Smooth muscle cell of the brain vasculature (primary cell): ENCODE measurements around the gene HIVEP3.

Source experiments
- DNase-seq: peaks from one replicate; pipeline ENCODE4 v3.0.0-alpha.2; 2012; ENCODE audit warnings: low read depth, low spot score

The HIVEP3 gene

GRCh38 chr1:41468122-41468762 is 450.5 kb downstream of the HIVEP3 start:
- DNase-seq = no peak

GRCh38 chr1:41467673-41468072 is 451.0 kb downstream of the HIVEP3 start:
- no peak for DNase-seq

- DNase-seq = no peak
Measured at GRCh38 chr1:41466146-41466545, 452.6 kb downstream of the HIVEP3 start.

GRCh38 chr1:41465741-41466140 is 453.0 kb downstream of the HIVEP3 start:
- no peak for DNase-seq

GRCh38 chr1:41464885-41465284 is 453.8 kb downstream of the HIVEP3 start:
- no peak for DNase-seq

- no peak for DNase-seq
Measured at GRCh38 chr1:41463516-41463915, 455.2 kb downstream of the HIVEP3 start.

- no peak for DNase-seq
Measured at GRCh38 chr1:41462680-41463004, 456.1 kb downstream of the HIVEP3 start.

GRCh38 chr1:41461790-41462679 is 456.7 kb downstream of the HIVEP3 start:
- DNase-seq = no peak

- no peak for DNase-seq
Measured at GRCh38 chr1:41456847-41457540, 461.7 kb downstream of the HIVEP3 start.
